Measurements from ENCODE around the gene TTLL10.

DNA sequence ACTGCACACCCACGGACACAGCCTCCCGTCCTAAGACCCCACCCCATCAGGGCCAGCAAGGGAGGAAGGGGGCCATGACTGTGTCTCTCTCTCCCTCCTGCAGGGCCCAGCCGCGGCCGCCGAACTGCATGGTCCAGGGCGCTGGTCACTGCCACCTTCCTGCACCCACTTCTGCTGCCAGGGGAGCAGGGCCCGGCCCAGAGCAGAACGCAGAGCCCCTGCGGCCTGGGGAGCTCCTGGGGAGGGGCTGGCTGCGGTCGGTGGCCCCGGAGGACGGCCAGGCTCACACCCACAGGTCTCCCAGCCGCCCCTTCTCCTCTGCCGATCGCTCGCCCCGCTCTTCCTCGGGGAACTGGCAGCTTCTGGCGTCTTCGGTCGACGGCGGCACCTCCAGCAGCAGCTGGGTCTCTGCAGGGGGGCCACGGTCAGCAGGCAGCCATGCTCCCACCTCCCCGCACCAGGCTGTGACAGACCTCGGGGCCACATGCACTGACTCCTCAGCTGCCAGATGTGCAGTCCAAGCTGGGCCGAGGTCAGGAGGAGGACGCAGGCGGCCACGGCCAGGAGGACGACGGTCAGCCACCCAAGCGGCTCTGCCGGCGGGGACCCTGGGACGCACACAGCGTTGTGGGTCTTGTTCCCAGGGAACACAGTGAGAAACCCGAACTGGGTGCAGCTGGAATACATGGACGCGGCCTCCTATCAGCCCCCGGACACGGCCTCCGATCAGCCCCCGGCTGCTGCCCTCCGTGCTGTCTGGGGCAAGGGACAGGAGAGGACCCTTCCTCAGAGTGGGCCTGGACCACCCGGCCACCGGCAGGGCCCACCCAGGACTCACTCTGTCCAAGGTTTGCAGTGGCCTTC lies 30.1 kb downstream of the TTLL10 start:
- TF ChIP-seq, protein P1, sequence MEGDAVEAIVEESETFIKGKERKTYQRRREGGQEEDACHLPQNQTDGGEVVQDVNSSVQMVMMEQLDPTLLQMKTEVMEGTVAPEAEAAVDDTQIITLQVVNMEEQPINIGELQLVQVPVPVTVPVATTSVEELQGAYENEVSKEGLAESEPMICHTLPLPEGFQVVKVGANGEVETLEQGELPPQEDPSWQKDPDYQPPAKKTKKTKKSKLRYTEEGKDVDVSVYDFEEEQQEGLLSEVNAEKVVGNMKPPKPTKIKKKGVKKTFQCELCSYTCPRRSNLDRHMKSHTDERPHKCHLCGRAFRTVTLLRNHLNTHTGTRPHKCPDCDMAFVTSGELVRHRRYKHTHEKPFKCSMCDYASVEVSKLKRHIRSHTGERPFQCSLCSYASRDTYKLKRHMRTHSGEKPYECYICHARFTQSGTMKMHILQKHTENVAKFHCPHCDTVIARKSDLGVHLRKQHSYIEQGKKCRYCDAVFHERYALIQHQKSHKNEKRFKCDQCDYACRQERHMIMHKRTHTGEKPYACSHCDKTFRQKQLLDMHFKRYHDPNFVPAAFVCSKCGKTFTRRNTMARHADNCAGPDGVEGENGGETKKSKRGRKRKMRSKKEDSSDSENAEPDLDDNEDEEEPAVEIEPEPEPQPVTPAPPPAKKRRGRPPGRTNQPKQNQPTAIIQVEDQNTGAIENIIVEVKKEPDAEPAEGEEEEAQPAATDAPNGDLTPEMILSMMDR (IDR thresholded peaks at IDR 0.05; ENCODE audit: low read depth, low read length, missing input control) = no peak
- TF ChIP-seq RAD21 (IDR thresholded peaks at IDR 0.05) (no peak), SP1 (IDR thresholded peaks at IDR 0.05) (no peak), RXRA (IDR thresholded peaks at IDR 0.05) (no peak)
- TF ChIP-seq, protein P2, sequence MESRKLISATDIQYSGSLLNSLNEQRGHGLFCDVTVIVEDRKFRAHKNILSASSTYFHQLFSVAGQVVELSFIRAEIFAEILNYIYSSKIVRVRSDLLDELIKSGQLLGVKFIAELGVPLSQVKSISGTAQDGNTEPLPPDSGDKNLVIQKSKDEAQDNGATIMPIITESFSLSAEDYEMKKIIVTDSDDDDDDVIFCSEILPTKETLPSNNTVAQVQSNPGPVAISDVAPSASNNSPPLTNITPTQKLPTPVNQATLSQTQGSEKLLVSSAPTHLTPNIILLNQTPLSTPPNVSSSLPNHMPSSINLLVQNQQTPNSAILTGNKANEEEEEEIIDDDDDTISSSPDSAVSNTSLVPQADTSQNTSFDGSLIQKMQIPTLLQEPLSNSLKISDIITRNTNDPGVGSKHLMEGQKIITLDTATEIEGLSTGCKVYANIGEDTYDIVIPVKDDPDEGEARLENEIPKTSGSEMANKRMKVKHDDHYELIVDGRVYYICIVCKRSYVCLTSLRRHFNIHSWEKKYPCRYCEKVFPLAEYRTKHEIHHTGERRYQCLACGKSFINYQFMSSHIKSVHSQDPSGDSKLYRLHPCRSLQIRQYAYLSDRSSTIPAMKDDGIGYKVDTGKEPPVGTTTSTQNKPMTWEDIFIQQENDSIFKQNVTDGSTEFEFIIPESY (IDR thresholded peaks at IDR 0.05) = no peak

Measured in liver (tissue), 3 donors.